Measurements from ENCODE around the gene TLCD1. TPM values are rescaled to one million over a fixed set of nuclear protein-coding genes. Genes with fewer than 3 reads are reported as not detected.

Gene TLCD1
- total RNA-seq, 5 donors from 2014 or later (not counting 1 experiment from before 2014, with no cell fraction given) = 1.2 to 1.8 (median 1.3) TPM; not detected in 1

- no peak overlapping the region for H3K4me3 ChIP-seq (ENCODE audit: control insufficient read depth in 1 of 2, extremely low read depth in 1 of 2, low read length in 1 of 2)
- ChIA-PET POLR2A (no interaction called here), CTCF (interaction anchor here in 1 of 2 donors (1.0 kb wide), 1 partner anchor 59 kb away, joined by 3 read pairs; no protein-coding TSS in a partner anchor)
- H3K36me3 ChIP-seq (ENCODE audit: control insufficient read depth in 2 of 2, extremely low read depth in 1 of 2, insufficient read depth in 1 of 2, low read length in 1 of 2) = peaks cover 31 to 35% of the 10 kb centered on the region in 2 donors
- peaks cover 25% of the 10 kb centered on the region for H3K36me3 Mint-ChIP-seq
- H3K9me3 ChIP-seq = no peaks in the 10 kb centered on the region
- peaks cover 3 to 10% (median 3%) of the 10 kb centered on the region in 3 donors for H3K4me1 Mint-ChIP-seq
- no peaks in the 10 kb centered on the region for H3K9me3 Mint-ChIP-seq
- H3K27ac ChIP-seq (ENCODE audit: low read length) = no peak overlapping the region
- 89% methylated on average over 3 of the region's 10 CpGs for WGBS (ENCODE audit: insufficient coverage)
- DNase-seq (no peak), ATAC-seq (replicated peaks in 1 of 4) (no peak)
- H3K27me3 ChIP-seq (replicated peaks in 1 of 2; ENCODE audit: control insufficient read depth in 2 of 2, extremely low read depth in 1 of 2, insufficient read depth in 2 of 2, low read length in 1 of 2) = no peaks in the 10 kb centered on the region
- H3K27ac Mint-ChIP-seq = peak overlapping the region; percentile 69 to 73
- H3K4me1 ChIP-seq (ENCODE audit: control insufficient read depth in 1 of 2, extremely low read depth in 1 of 2, insufficient read depth in 2 of 2, low read length in 2 of 2) = peaks cover 0 to 8% of the 10 kb centered on the region in 2 experiments
- H3K27me3 Mint-ChIP-seq = no peaks in the 10 kb centered on the region
- H3K4me3 Mint-ChIP-seq = no peak overlapping the region
Measured at GRCh38 chr17:28705728-28706334, 20.2 kb downstream of the TLCD1 start.

GRCh38 chr17:28705074-28705659, 20.9 kb downstream of the TLCD1 start:
- Histone ChIP-seq H3K36me3 (ENCODE audit: control insufficient read depth in 2 of 2, extremely low read depth in 1 of 2, insufficient read depth in 1 of 2, low read length in 1 of 2) (peaks cover 38 to 41% of the 10 kb centered on the region in 2 donors), H3K27ac (ENCODE audit: low read length) (no peak overlapping the region), H3K4me3 (ENCODE audit: control insufficient read depth in 1 of 2, extremely low read depth in 1 of 2, low read length in 1 of 2) (no peak overlapping the region), H3K27me3 (replicated peaks in 1 of 2; ENCODE audit: control insufficient read depth in 2 of 2, extremely low read depth in 1 of 2, insufficient read depth in 2 of 2, low read length in 1 of 2) (no peaks in the 10 kb centered on the region), H3K4me1 (ENCODE audit: control insufficient read depth in 1 of 2, extremely low read depth in 1 of 2, insufficient read depth in 2 of 2, low read length in 2 of 2) (peaks cover 0 to 3% of the 10 kb centered on the region in 2 experiments), H3K9me3 (no peaks in the 10 kb centered on the region)
- POLR2A ChIA-PET = no interaction called here
- Mint-ChIP-seq H3K36me3 (peaks cover 27% of the 10 kb centered on the region), H3K4me1 (peaks cover 0 to 4% (median 0%) of the 10 kb centered on the region in 3 donors), H3K9me3 (no peaks in the 10 kb centered on the region), H3K27me3 (no peaks in the 10 kb centered on the region), H3K4me3 (no peak overlapping the region), H3K27ac (peak overlapping the region; percentile 69 to 73)
- CTCF ChIA-PET = interaction anchor here in 1 of 2 donors (1.0 kb wide), 1 partner anchor 58 kb away, joined by 3 read pairs; no protein-coding TSS in a partner anchor
- ATAC-seq (replicated peaks in 1 of 4) = no peak
- no peak for DNase-seq
- WGBS (ENCODE audit: insufficient coverage) = 82% methylated on average over 3 of the region's 5 CpGs

DNA sequence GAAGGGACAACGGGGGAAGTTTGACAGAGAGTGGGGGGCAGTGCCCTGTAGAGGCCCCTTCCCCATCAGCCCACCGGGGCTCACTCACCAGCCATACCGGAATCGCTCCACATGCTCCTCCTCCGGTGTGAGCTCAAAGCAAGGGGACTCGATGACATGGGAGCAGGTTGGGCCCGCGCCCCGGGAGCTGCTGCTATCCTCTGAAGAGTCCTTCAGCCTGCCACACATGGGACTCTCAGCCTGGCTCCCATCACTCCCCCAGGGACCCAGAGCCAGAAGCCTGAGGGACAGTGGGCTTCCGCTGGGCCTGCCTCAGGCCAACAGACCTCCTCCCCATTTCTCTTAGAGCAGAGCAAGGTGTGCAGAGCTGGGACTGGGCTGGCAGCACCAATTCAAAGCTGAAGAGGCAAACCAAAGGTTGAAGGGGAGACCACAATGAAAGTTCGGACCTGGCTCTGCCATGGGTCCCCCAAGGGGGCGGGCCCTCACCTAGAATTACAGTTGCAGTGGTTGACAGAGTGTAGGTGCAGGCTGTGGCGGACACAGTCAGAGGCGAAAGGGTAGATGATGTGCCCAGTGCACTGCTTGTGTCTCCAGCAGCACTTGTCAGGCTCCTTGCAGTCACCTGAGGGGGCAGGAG, 21.7 kb downstream of the TLCD1 start:
- no peaks in the 10 kb centered on the region for H3K4me1 ChIP-seq (ENCODE audit: control insufficient read depth in 1 of 2, extremely low read depth in 1 of 2, insufficient read depth in 2 of 2, low read length in 2 of 2)
- peaks cover 38 to 50% of the 10 kb centered on the region in 2 donors for H3K36me3 ChIP-seq (ENCODE audit: control insufficient read depth in 2 of 2, extremely low read depth in 1 of 2, insufficient read depth in 1 of 2, low read length in 1 of 2)
- ATAC-seq (replicated peaks in 1 of 4) (no peak), DNase-seq (no peak)
- H3K27me3 ChIP-seq (replicated peaks in 1 of 2; ENCODE audit: control insufficient read depth in 2 of 2, extremely low read depth in 1 of 2, insufficient read depth in 2 of 2, low read length in 1 of 2) = no peaks in the 10 kb centered on the region
- ChIA-PET POLR2A (no interaction called here), CTCF (interaction anchor here in 1 of 2 donors (1.0 kb wide), 1 partner anchor 57 kb away, joined by 3 read pairs; no protein-coding TSS in a partner anchor)
- H3K27ac ChIP-seq (ENCODE audit: low read length) = no peak overlapping the region
- Mint-ChIP-seq H3K4me1 (peaks cover 0 to 4% (median 0%) of the 10 kb centered on the region in 3 donors), H3K36me3 (peaks cover 35% of the 10 kb centered on the region), H3K27ac (no peak overlapping the region), H3K9me3 (no peaks in the 10 kb centered on the region), H3K4me3 (no peak overlapping the region), H3K27me3 (no peaks in the 10 kb centered on the region)
- no peaks in the 10 kb centered on the region for H3K9me3 ChIP-seq
- WGBS (ENCODE audit: insufficient coverage) = 96% methylated on average over 8 of the region's 14 CpGs
- no peak overlapping the region for H3K4me3 ChIP-seq (ENCODE audit: control insufficient read depth in 1 of 2, extremely low read depth in 1 of 2, low read length in 1 of 2)

DNA sequence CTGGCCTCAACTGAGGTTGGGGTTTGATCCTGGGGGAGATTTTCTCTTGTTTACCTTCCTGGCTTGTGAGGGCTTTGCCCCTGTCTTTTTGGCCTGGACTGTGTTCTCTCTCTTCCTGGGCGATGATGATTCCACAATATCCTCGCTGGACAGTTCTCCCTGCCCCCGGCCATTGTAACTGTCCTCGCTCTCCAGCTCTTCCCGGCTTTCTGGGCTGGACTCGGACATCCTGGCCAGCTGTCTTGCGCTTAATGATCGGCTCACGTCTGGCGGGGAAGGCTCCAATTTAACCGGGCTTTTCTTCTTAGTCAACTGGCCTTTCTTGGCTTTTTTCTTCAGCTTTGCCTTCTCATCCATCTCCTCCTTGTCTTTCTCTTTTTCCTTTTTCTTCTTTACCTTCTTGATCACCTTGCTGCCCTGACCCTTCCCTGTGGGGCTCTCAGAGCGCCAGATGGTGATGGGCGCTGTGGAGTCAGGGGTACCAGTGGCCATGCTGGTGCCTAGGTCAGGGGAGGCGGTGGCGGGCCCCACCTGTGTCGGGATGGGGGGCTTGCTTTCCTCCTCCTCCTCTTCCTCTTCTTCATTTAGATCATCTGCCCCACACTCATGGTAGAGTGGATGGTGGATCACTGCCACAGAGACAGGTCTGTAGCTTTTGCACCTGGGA, 22.3 kb downstream of the TLCD1 start:
- ATAC-seq (replicated peaks in 1 of 4) (no peak), DNase-seq (no peak)
- 92% methylated on average over 7 of the region's 16 CpGs for WGBS (ENCODE audit: insufficient coverage)
- H3K27ac ChIP-seq (ENCODE audit: low read length) = no peak overlapping the region
- H3K4me3 ChIP-seq (ENCODE audit: control insufficient read depth in 1 of 2, extremely low read depth in 1 of 2, low read length in 1 of 2) = no peak overlapping the region
- ChIA-PET POLR2A (no interaction called here), CTCF (interaction anchor here in 1 of 2 donors (0.6 kb wide), 1 partner anchor 278 kb away, joined by 6 read pairs; no protein-coding TSS in a partner anchor)
- H3K9me3 ChIP-seq = no peaks in the 10 kb centered on the region
- Mint-ChIP-seq H3K27me3 (no peaks in the 10 kb centered on the region), H3K4me3 (no peak overlapping the region), H3K9me3 (no peaks in the 10 kb centered on the region), H3K36me3 (peaks cover 36% of the 10 kb centered on the region), H3K4me1 (peaks cover 0 to 4% (median 0%) of the 10 kb centered on the region in 3 donors), H3K27ac (peak overlapping the region in 1 of 2 donors; percentile 64)
- H3K36me3 ChIP-seq (ENCODE audit: control insufficient read depth in 2 of 2, extremely low read depth in 1 of 2, insufficient read depth in 1 of 2, low read length in 1 of 2) = peaks cover 38 to 56% of the 10 kb centered on the region in 2 donors
- H3K4me1 ChIP-seq (ENCODE audit: control insufficient read depth in 1 of 2, extremely low read depth in 1 of 2, insufficient read depth in 2 of 2, low read length in 2 of 2) = no peaks in the 10 kb centered on the region
- H3K27me3 ChIP-seq (replicated peaks in 1 of 2; ENCODE audit: control insufficient read depth in 2 of 2, extremely low read depth in 1 of 2, insufficient read depth in 2 of 2, low read length in 1 of 2) = no peaks in the 10 kb centered on the region

DNA sequence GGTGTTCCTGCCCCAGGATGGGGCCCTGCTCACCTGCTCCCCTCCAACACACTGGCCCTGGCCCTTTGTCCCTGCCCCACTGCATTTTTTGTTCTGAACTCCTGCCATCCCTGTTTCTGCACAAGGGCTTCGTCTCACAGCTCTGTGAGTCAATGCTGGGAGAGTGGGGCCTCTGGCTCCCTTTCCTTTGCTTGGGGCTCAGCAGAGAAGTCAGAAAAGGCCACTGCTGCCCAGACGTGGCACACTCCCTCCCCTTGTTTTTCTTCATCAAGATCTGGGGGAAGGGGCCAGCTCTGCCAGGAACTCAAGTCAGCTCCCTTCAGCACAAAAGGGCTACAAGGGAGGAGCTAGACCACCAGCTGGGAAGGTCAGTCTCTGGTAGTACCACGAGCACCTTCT, 23.3 kb downstream of the TLCD1 start:
- Mint-ChIP-seq H3K9me3 (no peaks in the 10 kb centered on the region), H3K36me3 (peaks cover 42% of the 10 kb centered on the region), H3K4me3 (no peak overlapping the region), H3K27me3 (no peaks in the 10 kb centered on the region), H3K4me1 (peaks cover 0 to 4% (median 0%) of the 10 kb centered on the region in 3 donors), H3K27ac (no peak overlapping the region)
- Histone ChIP-seq H3K4me1 (ENCODE audit: control insufficient read depth in 1 of 2, extremely low read depth in 1 of 2, insufficient read depth in 2 of 2, low read length in 2 of 2) (no peaks in the 10 kb centered on the region), H3K9me3 (no peaks in the 10 kb centered on the region), H3K27ac (ENCODE audit: low read length) (no peak overlapping the region), H3K27me3 (replicated peaks in 1 of 2; ENCODE audit: control insufficient read depth in 2 of 2, extremely low read depth in 1 of 2, insufficient read depth in 2 of 2, low read length in 1 of 2) (no peaks in the 10 kb centered on the region), H3K36me3 (ENCODE audit: control insufficient read depth in 2 of 2, extremely low read depth in 1 of 2, insufficient read depth in 1 of 2, low read length in 1 of 2) (peaks cover 42 to 66% of the 10 kb centered on the region in 2 donors), H3K4me3 (ENCODE audit: control insufficient read depth in 1 of 2, extremely low read depth in 1 of 2, low read length in 1 of 2) (no peak overlapping the region)
- ChIA-PET CTCF (interaction anchor here in 1 of 2 donors (0.6 kb wide), 1 partner anchor 20 kb away, joined by 4 read pairs; no protein-coding TSS in a partner anchor), POLR2A (interaction anchor here in 1 of 2 donors (0.5 kb wide), 1 partner anchor 9 kb away, joined by 3 read pairs; the partner anchor contains the start of gene PROCA1)
- 71% methylated on average over 1 of the region's 3 CpGs for WGBS (ENCODE audit: insufficient coverage)
- no peak for DNase-seq
- no peak for ATAC-seq (replicated peaks in 1 of 4)

All from T-cell (primary cell).